ENCODE measurements around the gene AATF. TPM values are rescaled to one million over a fixed set of nuclear protein-coding genes. Genes with fewer than 3 reads are reported as not detected.

The AATF gene
- total RNA-seq, 5 donors from 2014 or later (not counting 1 experiment from before 2014, with no cell fraction given), result 52.5 to 65.0 (median 59.7) TPM

- DNase-seq, result no peak
- Mint-ChIP-seq H3K27me3 (no peaks in the 10 kb centered on the region), H3K4me1 (peaks cover 41 to 45% (median 42%) of the 10 kb centered on the region in 3 donors), H3K4me3 (no peak overlapping the region), H3K36me3 (peaks cover 21% of the 10 kb centered on the region), H3K9me3 (no peaks in the 10 kb centered on the region), H3K27ac (peak overlapping the region in 1 of 2 donors; percentile 35)
- no peak for ATAC-seq (replicated peaks in 1 of 4)
- CTCF ChIA-PET, result interaction anchor here in 1 of 2 donors (1.4 kb wide), 1 partner anchor 40 kb away, joined by 6 read pairs; no protein-coding TSS in a partner anchor
- Histone ChIP-seq H3K4me1 (ENCODE audit: control insufficient read depth in 1 of 2, extremely low read depth in 1 of 2, insufficient read depth in 2 of 2, low read length in 2 of 2) (peaks cover 28 to 34% of the 10 kb centered on the region in 2 experiments), H3K9me3 (no peaks in the 10 kb centered on the region), H3K27me3 (replicated peaks in 1 of 2; ENCODE audit: control insufficient read depth in 2 of 2, extremely low read depth in 1 of 2, insufficient read depth in 2 of 2, low read length in 1 of 2) (peaks cover 0 to 4% of the 10 kb centered on the region in 2 experiments), H3K36me3 (ENCODE audit: control insufficient read depth in 2 of 2, extremely low read depth in 1 of 2, insufficient read depth in 1 of 2, low read length in 1 of 2) (peaks cover 0 to 2% of the 10 kb centered on the region in 2 donors), H3K4me3 (ENCODE audit: control insufficient read depth in 1 of 2, extremely low read depth in 1 of 2, low read length in 1 of 2) (no peak overlapping the region), H3K27ac (ENCODE audit: low read length) (no peak overlapping the region)
- WGBS (ENCODE audit: insufficient coverage), result 100% methylated on average over 1 of the region's 5 CpGs
- POLR2A ChIA-PET, result interaction anchor here in 1 of 2 donors (0.6 kb wide), 1 partner anchor 56 kb away, joined by 3 read pairs; no protein-coding TSS in a partner anchor
Observed at GRCh38 chr17:37087683-37088082, 138.9 kb downstream of the AATF start.

- Mint-ChIP-seq H3K27me3 (no peaks in the 10 kb centered on the region), H3K36me3 (peaks cover 21% of the 10 kb centered on the region), H3K4me1 (peaks cover 41 to 45% (median 42%) of the 10 kb centered on the region in 3 donors), H3K27ac (peak overlapping the region in 1 of 2 donors; percentile 96), H3K9me3 (no peaks in the 10 kb centered on the region), H3K4me3 (peak overlapping the region in 1 of 3 donors; percentile 62)
- Histone ChIP-seq H3K36me3 (ENCODE audit: control insufficient read depth in 2 of 2, extremely low read depth in 1 of 2, insufficient read depth in 1 of 2, low read length in 1 of 2) (peaks cover 0 to 2% of the 10 kb centered on the region in 2 donors), H3K4me3 (ENCODE audit: control insufficient read depth in 1 of 2, extremely low read depth in 1 of 2, low read length in 1 of 2) (no peak overlapping the region), H3K9me3 (no peaks in the 10 kb centered on the region), H3K27ac (ENCODE audit: low read length) (peak overlapping the region; percentile 96), H3K27me3 (replicated peaks in 1 of 2; ENCODE audit: control insufficient read depth in 2 of 2, extremely low read depth in 1 of 2, insufficient read depth in 2 of 2, low read length in 1 of 2) (no peaks in the 10 kb centered on the region), H3K4me1 (ENCODE audit: control insufficient read depth in 1 of 2, extremely low read depth in 1 of 2, insufficient read depth in 2 of 2, low read length in 2 of 2) (peaks cover 28 to 34% of the 10 kb centered on the region in 2 experiments)
- ATAC-seq (replicated peaks in 1 of 4), result peak in 3 of 4 experiments; percentile 32 to 62 (median 34)
- ChIA-PET POLR2A (interaction anchor here in 1 of 2 donors (0.6 kb wide), 1 partner anchor 55 kb away, joined by 3 read pairs; no protein-coding TSS in a partner anchor), CTCF (interaction anchor here in 1 of 2 donors (1.4 kb wide), 1 partner anchor 41 kb away, joined by 6 read pairs; no protein-coding TSS in a partner anchor)
- DNase-seq, result peak in 8 of 35 experiments; percentile 4 to 69 (median 8)
- WGBS (ENCODE audit: insufficient coverage), result no CpG with 5 or more reads among the region's 3 CpGs
Observed at GRCh38 chr17:37088459-37088858, 139.7 kb downstream of the AATF start.

GRCh38 chr17:37088913-37089312 lies 140.2 kb downstream of the AATF start:
- peaks cover 28 to 34% of the 10 kb centered on the region in 2 experiments for H3K4me1 ChIP-seq (ENCODE audit: control insufficient read depth in 1 of 2, extremely low read depth in 1 of 2, insufficient read depth in 2 of 2, low read length in 2 of 2)
- WGBS (ENCODE audit: insufficient coverage), result 91% methylated on average over 7 of the region's 11 CpGs
- H3K36me3 ChIP-seq (ENCODE audit: control insufficient read depth in 2 of 2, extremely low read depth in 1 of 2, insufficient read depth in 1 of 2, low read length in 1 of 2), result peaks cover 0 to 2% of the 10 kb centered on the region in 2 donors
- no peak overlapping the region for H3K4me3 ChIP-seq (ENCODE audit: control insufficient read depth in 1 of 2, extremely low read depth in 1 of 2, low read length in 1 of 2)
- peak overlapping the region; percentile 96 for H3K27ac ChIP-seq (ENCODE audit: low read length)
- no peaks in the 10 kb centered on the region for H3K27me3 ChIP-seq (replicated peaks in 1 of 2; ENCODE audit: control insufficient read depth in 2 of 2, extremely low read depth in 1 of 2, insufficient read depth in 2 of 2, low read length in 1 of 2)
- H3K36me3 Mint-ChIP-seq, result peaks cover 21% of the 10 kb centered on the region
- peak overlapping the region in 1 of 3 donors; percentile 62 for H3K4me3 Mint-ChIP-seq
- H3K27me3 Mint-ChIP-seq, result no peaks in the 10 kb centered on the region
- no peaks in the 10 kb centered on the region for H3K9me3 Mint-ChIP-seq
- ChIA-PET CTCF (interaction anchor here in 1 of 2 donors (1.4 kb wide), 1 partner anchor 41 kb away, joined by 6 read pairs; no protein-coding TSS in a partner anchor), POLR2A (no interaction called here)
- no peaks in the 10 kb centered on the region for H3K9me3 ChIP-seq
- ATAC-seq (replicated peaks in 1 of 4) (no peak), DNase-seq (no peak)
- H3K4me1 Mint-ChIP-seq, result peaks cover 41 to 45% (median 42%) of the 10 kb centered on the region in 3 donors
- H3K27ac Mint-ChIP-seq, result peak overlapping the region; percentile 90 to 96

GRCh38 chr17:37089956-37090355 lies 141.2 kb downstream of the AATF start:
- H3K9me3 Mint-ChIP-seq, result no peaks in the 10 kb centered on the region
- H3K27ac Mint-ChIP-seq, result peak overlapping the region; percentile 90 to 96
- Histone ChIP-seq H3K9me3 (no peaks in the 10 kb centered on the region), H3K4me1 (ENCODE audit: control insufficient read depth in 1 of 2, extremely low read depth in 1 of 2, insufficient read depth in 2 of 2, low read length in 2 of 2) (peaks cover 28 to 34% of the 10 kb centered on the region in 2 experiments), H3K36me3 (ENCODE audit: control insufficient read depth in 2 of 2, extremely low read depth in 1 of 2, insufficient read depth in 1 of 2, low read length in 1 of 2) (peaks cover 0 to 3% of the 10 kb centered on the region in 2 donors), H3K27me3 (replicated peaks in 1 of 2; ENCODE audit: control insufficient read depth in 2 of 2, extremely low read depth in 1 of 2, insufficient read depth in 2 of 2, low read length in 1 of 2) (no peaks in the 10 kb centered on the region), H3K27ac (ENCODE audit: low read length) (peak overlapping the region; percentile 96), H3K4me3 (ENCODE audit: control insufficient read depth in 1 of 2, extremely low read depth in 1 of 2, low read length in 1 of 2) (no peak overlapping the region)
- peak overlapping the region; percentile 7 to 62 (median 34) for H3K4me3 Mint-ChIP-seq
- peaks cover 41 to 46% (median 45%) of the 10 kb centered on the region in 3 donors for H3K4me1 Mint-ChIP-seq
- ChIA-PET CTCF (interaction anchor here (0.5 to 0.7 kb wide), 3 partner anchors 44 to 502 kb away, joined by 3 read pairs; no protein-coding TSS in a partner anchor), POLR2A (interaction anchor here in 1 of 2 donors (0.6 kb wide), 1 partner anchor 898 kb away, joined by 3 read pairs; no protein-coding TSS in a partner anchor)
- peaks cover 27% of the 10 kb centered on the region for H3K36me3 Mint-ChIP-seq
- H3K27me3 Mint-ChIP-seq, result no peaks in the 10 kb centered on the region
- DNase-seq, result peak; percentile 7 to 83 (median 52)
- WGBS (ENCODE audit: insufficient coverage), result 0% methylated on average over 1 of the region's 7 CpGs
- ATAC-seq (replicated peaks in 1 of 4), result peak; percentile 86 to 94 (median 93)

GRCh38 chr17:37090941-37091340 lies 142.2 kb downstream of the AATF start:
- Histone ChIP-seq H3K4me3 (ENCODE audit: control insufficient read depth in 1 of 2, extremely low read depth in 1 of 2, low read length in 1 of 2) (no peak overlapping the region), H3K9me3 (no peaks in the 10 kb centered on the region), H3K27ac (ENCODE audit: low read length) (peak overlapping the region; percentile 96), H3K4me1 (ENCODE audit: control insufficient read depth in 1 of 2, extremely low read depth in 1 of 2, insufficient read depth in 2 of 2, low read length in 2 of 2) (peaks cover 28 to 34% of the 10 kb centered on the region in 2 experiments), H3K27me3 (replicated peaks in 1 of 2; ENCODE audit: control insufficient read depth in 2 of 2, extremely low read depth in 1 of 2, insufficient read depth in 2 of 2, low read length in 1 of 2) (no peaks in the 10 kb centered on the region), H3K36me3 (ENCODE audit: control insufficient read depth in 2 of 2, extremely low read depth in 1 of 2, insufficient read depth in 1 of 2, low read length in 1 of 2) (peaks cover 3 to 10% of the 10 kb centered on the region in 2 donors)
- WGBS (ENCODE audit: insufficient coverage), result no CpG with 5 or more reads among the region's 3 CpGs
- Mint-ChIP-seq H3K27me3 (no peaks in the 10 kb centered on the region), H3K36me3 (peaks cover 27% of the 10 kb centered on the region), H3K9me3 (no peaks in the 10 kb centered on the region), H3K27ac (peak overlapping the region; percentile 90 to 96), H3K4me3 (no peak overlapping the region), H3K4me1 (peaks cover 41 to 46% (median 43%) of the 10 kb centered on the region in 3 donors)
- no peak for ATAC-seq (replicated peaks in 1 of 4)
- POLR2A ChIA-PET, result interaction anchor here in 1 of 2 donors (0.7 kb wide), 1 partner anchor 47 kb away, joined by 3 read pairs; no protein-coding TSS in a partner anchor
- DNase-seq, result no peak
- CTCF ChIA-PET, result no interaction called here

GRCh38 chr17:37092071-37092470 lies 143.3 kb downstream of the AATF start:
- Histone ChIP-seq H3K9me3 (no peaks in the 10 kb centered on the region), H3K27ac (ENCODE audit: low read length) (no peak overlapping the region), H3K4me3 (ENCODE audit: control insufficient read depth in 1 of 2, extremely low read depth in 1 of 2, low read length in 1 of 2) (no peak overlapping the region), H3K36me3 (ENCODE audit: control insufficient read depth in 2 of 2, extremely low read depth in 1 of 2, insufficient read depth in 1 of 2, low read length in 1 of 2) (peaks cover 11 to 18% of the 10 kb centered on the region in 2 donors), H3K27me3 (replicated peaks in 1 of 2; ENCODE audit: control insufficient read depth in 2 of 2, extremely low read depth in 1 of 2, insufficient read depth in 2 of 2, low read length in 1 of 2) (no peaks in the 10 kb centered on the region), H3K4me1 (ENCODE audit: control insufficient read depth in 1 of 2, extremely low read depth in 1 of 2, insufficient read depth in 2 of 2, low read length in 2 of 2) (peaks cover 28 to 34% of the 10 kb centered on the region in 2 experiments)
- peaks cover 41 to 46% (median 43%) of the 10 kb centered on the region in 3 donors for H3K4me1 Mint-ChIP-seq
- H3K9me3 Mint-ChIP-seq, result no peaks in the 10 kb centered on the region
- WGBS (ENCODE audit: insufficient coverage), result no CpG with 5 or more reads among the region's 2 CpGs
- H3K27me3 Mint-ChIP-seq, result no peaks in the 10 kb centered on the region
- ChIA-PET CTCF (no interaction called here), POLR2A (no interaction called here)
- no peak for DNase-seq
- no peak overlapping the region for H3K4me3 Mint-ChIP-seq
- H3K27ac Mint-ChIP-seq, result peak overlapping the region in 1 of 2 donors; percentile 29
- ATAC-seq (replicated peaks in 1 of 4), result no peak
- peaks cover 33% of the 10 kb centered on the region for H3K36me3 Mint-ChIP-seq

Data from T-cell (primary cell).